Ovary (tissue), 9 donors: Measurements from ENCODE around the gene ZNRD2. TPM values are rescaled to one million over a fixed set of nuclear protein-coding genes. Genes with fewer than 3 reads are reported as not detected.

Source experiments
- DNase-seq, 5 donors: peaks; one replicate each; pipeline ENCODE4 v3.0.0-alpha.2; 2019 to 2020
- H3K27ac ChIP-seq, 2 donors: fragments of 200-600 bp; one replicate each; pipeline versions ENCODE4 v1.5.1 to v1.8.0; 2019 to 2022
- H3K27me3 ChIP-seq: fragments of 200-600 bp; one replicate; pipeline ENCODE4 v1.8.0; 2022
- H3K36me3 ChIP-seq: fragments of 200-600 bp; sonication (generic); one replicate; pipeline ENCODE4 v1.5.1; 2019
- H3K4me1 ChIP-seq: one replicate; pipeline ENCODE4 v1.8.1; 2013; ENCODE audit warnings: mild to moderate bottlenecking, moderate library complexity; ENCODE audit not compliant: insufficient read depth
- H3K4me3 ChIP-seq: fragments of 200-600 bp; sonication (generic); one replicate; pipeline ENCODE4 v1.5.1; 2017
- H3K9me3 ChIP-seq, 2 donors: fragments of 200-600 bp in 1 of 2; sonication (generic) in 1 of 2; one replicate each; pipeline versions ENCODE4 v1.5.1 to v1.8.1; 2013 to 2019; ENCODE audit warnings: mild to moderate bottlenecking in 1 of 2, moderate library complexity in 1 of 2
- EP300 ChIP-seq: sonication (generic); formaldehyde crosslinking; IDR thresholded peaks from one replicate; pipeline ENCODE4 v1.6.1; 2017; ENCODE audit warnings: antibody characterized with exemption
- POLR2A ChIP-seq: fragments of 450-650 bp; IDR thresholded peaks from one replicate; pipeline ENCODE4 v1.6.1; 2017; ENCODE audit warnings: antibody characterized with exemption, mild to moderate bottlenecking, moderate library complexity
- WGBS, 3 donors: extraction: QIAGEN DNeasy Blood & Tissue Kit in 1 of 3; methylation state at CpG; one replicate each; pipeline versions ENCODE4 v1.1.5 to v1.1.7; 2013 to 2017; 5-methylcytosine and 5-hydroxymethylcytosine counted together
- intact Hi-C, 4 donors: fragments of 100-400 bp; cut with DNase I; formaldehyde crosslinking; loops; one replicate each; pipeline versions ENCODE4 v1.11.0 to v1.15.1; 2022 to 2023
- polyA plus RNA-seq, 2 donors: library from polyadenylated mRNA; stranded (reverse); fragments of 200-250 nt in 1 of 2; fragments of 350-450 nt in 1 of 2; fragmentation: Illumina TruSeq in 1 of 2; extraction: RNeasy Lipid Tissue Mini Kit (QIAGEN cat#74804) in 1 of 2; gene quantifications; one replicate each; pipeline ENCODE4 v1.2.3, GENCODE V29; 2013 to 2014
- total RNA-seq, 7 donors: library from RNA; depleted of rRNA in 2 of 7; stranded (reverse); fragments of >200 nt in 2 of 7; fragmentation: NEBNext Ultra II Directional in 3 of 7; extraction: Animal tissue kit (Norgen Biotek cat#: 25700) in 3 of 7; gene quantifications; one replicate each; pipeline versions ENCODE4 v1.1.0 to v1.2.4, GENCODE V29; 2016 to 2023
- TF ChIP-seq, protein P1 (sequence below), 3 donors: fragments of 450-650 bp in 2 of 3; fragments of 200-600 bp in 1 of 3; IDR thresholded peaks; one replicate each; pipeline versions ENCODE4 v1.5.1 to v1.8.0; 2016 to 2022; ENCODE audit warnings: antibody characterized with exemption in 3 of 3, mild to moderate bottlenecking in 1 of 3
- donor health status: DM: no; HTN: no; CAD: no; lungs with moderate emphysema.
- donor health status: DM: no; HTN: no; CAD: no.
- donor health status: Bipolar disorder and iron deficiency.
- donor health status: DM: yes; HTN: yes; CAD: no.
- donor health status: DM: no; HTN: no; CAD: no.
- donor health status: DM: yes; HTN: yes; CAD: no.

Gene ZNRD2
- total and polyA plus RNA-seq, 9 donors, result 2.3 to 61.8 (median 39.2) TPM

DNA sequence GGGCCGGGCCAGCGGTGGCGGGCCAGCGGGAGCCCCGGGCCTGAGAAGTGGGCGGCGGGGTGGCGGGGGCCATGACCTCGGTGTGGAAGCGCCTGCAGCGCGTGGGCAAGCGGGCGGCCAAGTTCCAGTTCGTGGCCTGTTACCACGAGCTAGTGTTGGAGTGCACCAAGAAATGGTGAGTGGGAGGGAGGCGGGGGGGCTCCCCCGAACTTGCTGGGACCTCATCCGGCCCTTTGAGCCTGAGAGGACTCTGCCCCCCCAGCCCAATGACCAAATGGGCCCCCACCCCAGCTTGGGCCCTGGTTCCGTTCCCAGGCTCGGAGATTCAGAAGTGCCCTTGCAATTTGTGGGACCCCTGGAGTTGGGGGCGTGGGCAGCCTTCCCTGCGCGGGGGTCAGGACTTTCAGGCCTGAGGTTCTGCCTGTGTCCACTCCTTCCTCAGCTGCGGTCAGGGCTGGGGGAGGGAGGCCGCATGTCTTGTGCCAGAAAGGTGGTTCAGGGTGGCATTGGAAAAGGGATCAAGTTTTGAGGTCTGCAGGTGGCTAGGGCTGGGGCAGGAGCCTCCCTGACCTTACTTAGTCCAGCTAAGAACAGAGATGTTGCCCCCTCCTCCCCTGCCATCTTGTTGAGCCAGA is 6.1 kb downstream of the ZNRD2 start:
- DNase-seq, result peak in 4 of 5 donors; percentile 59 to 76 (median 64)
- whole genome bisulfite sequencing, 3 donors, result 4 to 9% (median 7%) methylated on average over 18 to 26 of the region's 26 CpGs
- Histone ChIP-seq H3K4me3 (peak overlapping the region; percentile 69), H3K4me1 (peaks cover 15% of the 10 kb centered on the region), H3K36me3 (no peaks in the 10 kb centered on the region), H3K27ac (peak overlapping the region; percentile 55 to 74), H3K9me3 (no peaks in the 10 kb centered on the region), H3K27me3 (no peaks in the 10 kb centered on the region)
- no peak for TF ChIP-seq POLR2A
- TF ChIP-seq, protein P1, sequence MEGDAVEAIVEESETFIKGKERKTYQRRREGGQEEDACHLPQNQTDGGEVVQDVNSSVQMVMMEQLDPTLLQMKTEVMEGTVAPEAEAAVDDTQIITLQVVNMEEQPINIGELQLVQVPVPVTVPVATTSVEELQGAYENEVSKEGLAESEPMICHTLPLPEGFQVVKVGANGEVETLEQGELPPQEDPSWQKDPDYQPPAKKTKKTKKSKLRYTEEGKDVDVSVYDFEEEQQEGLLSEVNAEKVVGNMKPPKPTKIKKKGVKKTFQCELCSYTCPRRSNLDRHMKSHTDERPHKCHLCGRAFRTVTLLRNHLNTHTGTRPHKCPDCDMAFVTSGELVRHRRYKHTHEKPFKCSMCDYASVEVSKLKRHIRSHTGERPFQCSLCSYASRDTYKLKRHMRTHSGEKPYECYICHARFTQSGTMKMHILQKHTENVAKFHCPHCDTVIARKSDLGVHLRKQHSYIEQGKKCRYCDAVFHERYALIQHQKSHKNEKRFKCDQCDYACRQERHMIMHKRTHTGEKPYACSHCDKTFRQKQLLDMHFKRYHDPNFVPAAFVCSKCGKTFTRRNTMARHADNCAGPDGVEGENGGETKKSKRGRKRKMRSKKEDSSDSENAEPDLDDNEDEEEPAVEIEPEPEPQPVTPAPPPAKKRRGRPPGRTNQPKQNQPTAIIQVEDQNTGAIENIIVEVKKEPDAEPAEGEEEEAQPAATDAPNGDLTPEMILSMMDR (IDR thresholded peaks at IDR 0.05), result peak in 1 of 3 donors; percentile 14
- no peak for TF ChIP-seq EP300
- intact Hi-C loops, result loop anchor here in 1 of 4 donors (5.0 kb wide), 1 partner anchor 36 kb away; the partner anchor contains the start of gene MAP3K11

DNA sequence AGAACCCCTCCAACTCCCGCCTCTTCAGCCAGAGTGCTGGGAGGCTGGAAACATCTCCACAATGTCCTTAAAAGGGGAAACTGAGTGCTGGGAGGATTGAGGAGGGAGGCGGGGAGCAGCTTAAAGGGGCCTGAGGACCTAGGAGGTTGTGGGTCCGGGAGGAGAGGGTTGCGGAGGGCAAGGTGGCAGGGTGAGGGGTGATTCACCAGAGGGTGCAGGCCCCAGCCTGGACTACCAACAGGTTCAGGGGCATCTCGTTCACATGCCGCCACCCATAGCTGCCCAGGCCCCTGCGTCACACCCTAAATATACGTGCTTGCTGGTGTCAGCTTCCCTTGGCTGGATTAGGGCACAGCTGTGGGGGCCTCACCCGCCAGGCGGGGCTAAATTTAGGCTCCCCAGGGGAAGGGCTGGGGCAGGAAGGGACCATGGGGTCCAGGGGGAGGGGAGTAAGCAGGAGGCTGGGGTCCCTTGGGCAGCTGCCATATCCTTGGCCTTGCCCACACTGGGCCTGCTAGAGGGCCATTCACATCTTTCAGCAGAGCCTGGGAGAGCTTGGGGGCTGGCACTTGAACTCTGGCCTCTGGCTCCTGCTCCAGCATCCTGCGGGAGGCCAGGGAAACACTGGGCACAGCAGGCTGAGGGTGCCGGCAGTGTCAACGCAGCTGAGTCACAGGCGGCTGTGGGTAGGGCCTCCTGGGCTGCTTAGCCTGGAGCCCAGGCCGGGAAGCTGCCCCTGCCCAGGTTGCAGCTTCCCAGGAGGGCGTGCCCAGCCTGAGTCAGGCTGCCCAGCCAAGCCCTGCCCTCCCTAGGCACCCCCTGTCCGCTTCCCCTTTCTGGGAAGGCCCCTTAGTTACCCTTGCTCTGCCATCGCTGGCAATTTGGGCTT is 6.8 kb downstream of the ZNRD2 start:
- peak in 4 of 5 donors; percentile 45 to 62 (median 56) for DNase-seq
- H3K9me3 ChIP-seq, result no peaks in the 10 kb centered on the region
- H3K4me3 ChIP-seq, result peak overlapping the region; percentile 69
- WGBS, 3 donors, result 38 to 60% (median 41%) methylated on average over 13 to 18 of the region's 18 CpGs
- peaks cover 13% of the 10 kb centered on the region for H3K4me1 ChIP-seq
- no peaks in the 10 kb centered on the region for H3K36me3 ChIP-seq
- H3K27me3 ChIP-seq, result no peaks in the 10 kb centered on the region
- H3K27ac ChIP-seq, result peak overlapping the region; percentile 64 to 74
- intact Hi-C loops, result loop anchor here in 1 of 4 donors (5.0 kb wide), 1 partner anchor 35 kb away; the partner anchor contains the start of gene MAP3K11
- TF ChIP-seq, protein P1 (IDR thresholded peaks at IDR 0.05), result no peak
- no peak for TF ChIP-seq POLR2A
- TF ChIP-seq EP300, result no peak

DNA sequence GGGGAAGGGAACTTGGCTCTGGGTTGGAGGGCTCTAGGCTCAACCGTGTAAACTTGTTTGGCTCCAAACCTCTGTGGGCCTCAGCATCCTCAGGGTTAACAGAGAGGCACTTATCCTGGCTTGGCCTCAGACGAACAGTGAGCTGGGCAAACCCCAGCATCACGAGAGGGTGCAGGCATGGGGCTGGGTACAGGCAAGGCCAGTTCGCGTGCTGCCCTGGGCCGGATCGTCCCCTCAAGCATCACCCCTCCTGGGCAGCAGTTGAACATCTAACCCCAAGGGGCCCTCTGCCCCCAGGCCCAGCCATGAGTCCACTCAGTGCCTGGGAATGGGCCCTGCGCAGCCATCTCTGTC is 7.5 kb downstream of the ZNRD2 start:
- no peaks in the 10 kb centered on the region for H3K9me3 ChIP-seq
- DNase-seq, result peak in 1 of 5 donors; percentile 30
- intact Hi-C loops, result loop anchor here in 1 of 4 donors (5.0 kb wide), 1 partner anchor 35 kb away; the partner anchor contains the start of gene MAP3K11
- peaks cover 13% of the 10 kb centered on the region for H3K4me1 ChIP-seq
- peak overlapping the region; percentile 64 to 74 for H3K27ac ChIP-seq
- H3K36me3 ChIP-seq, result no peaks in the 10 kb centered on the region
- H3K27me3 ChIP-seq, result no peaks in the 10 kb centered on the region
- TF ChIP-seq, protein P1 (IDR thresholded peaks at IDR 0.05), result no peak
- no peak for TF ChIP-seq POLR2A
- TF ChIP-seq EP300, result no peak
- WGBS, 3 donors, result 43 to 58% (median 52%) methylated on average over 8 of the region's 8 CpGs
- H3K4me3 ChIP-seq, result peak overlapping the region; percentile 69

DNA sequence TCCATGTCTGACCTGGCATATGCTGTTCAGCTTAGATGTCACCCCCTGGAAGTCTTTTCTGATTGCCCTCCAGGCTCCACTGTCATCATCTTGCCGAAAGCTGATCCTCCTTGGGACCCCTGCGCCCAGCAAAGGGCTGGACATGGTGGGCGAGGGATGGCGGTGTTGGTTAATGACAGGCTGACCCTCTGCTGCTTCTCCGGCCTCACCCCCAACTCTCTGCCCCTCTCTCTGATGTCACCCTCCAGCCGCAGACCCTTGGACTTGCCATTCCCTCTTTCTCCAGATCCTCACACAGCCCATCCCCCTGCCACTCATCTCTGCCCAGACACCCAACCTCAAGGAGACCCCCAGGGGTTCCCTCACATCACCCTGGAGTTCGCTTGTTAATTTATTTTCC is 7.9 kb downstream of the ZNRD2 start:
- H3K9me3 ChIP-seq, result no peaks in the 10 kb centered on the region
- peaks cover 13% of the 10 kb centered on the region for H3K4me1 ChIP-seq
- H3K4me3 ChIP-seq, result no peak overlapping the region
- intact Hi-C loops, result loop anchor here in 1 of 4 donors (5.0 kb wide), 1 partner anchor 34 kb away; the partner anchor contains the start of gene MAP3K11
- peak overlapping the region; percentile 64 to 74 for H3K27ac ChIP-seq
- H3K27me3 ChIP-seq, result no peaks in the 10 kb centered on the region
- H3K36me3 ChIP-seq, result no peaks in the 10 kb centered on the region
- DNase-seq, result peak in 1 of 5 donors; percentile 27
- WGBS, 3 donors, result 92 to 94% (median 93%) methylated on average over 7 of the region's 7 CpGs
- TF ChIP-seq EP300, result no peak
- TF ChIP-seq, protein P1 (IDR thresholded peaks at IDR 0.05), result no peak
- no peak for TF ChIP-seq POLR2A
